ENCODE measurements around the gene CEP350.

GRCh38 chr1:179954493-179955286 is at the start of gene CEP350:
- TF ChIP-seq, protein P1, sequence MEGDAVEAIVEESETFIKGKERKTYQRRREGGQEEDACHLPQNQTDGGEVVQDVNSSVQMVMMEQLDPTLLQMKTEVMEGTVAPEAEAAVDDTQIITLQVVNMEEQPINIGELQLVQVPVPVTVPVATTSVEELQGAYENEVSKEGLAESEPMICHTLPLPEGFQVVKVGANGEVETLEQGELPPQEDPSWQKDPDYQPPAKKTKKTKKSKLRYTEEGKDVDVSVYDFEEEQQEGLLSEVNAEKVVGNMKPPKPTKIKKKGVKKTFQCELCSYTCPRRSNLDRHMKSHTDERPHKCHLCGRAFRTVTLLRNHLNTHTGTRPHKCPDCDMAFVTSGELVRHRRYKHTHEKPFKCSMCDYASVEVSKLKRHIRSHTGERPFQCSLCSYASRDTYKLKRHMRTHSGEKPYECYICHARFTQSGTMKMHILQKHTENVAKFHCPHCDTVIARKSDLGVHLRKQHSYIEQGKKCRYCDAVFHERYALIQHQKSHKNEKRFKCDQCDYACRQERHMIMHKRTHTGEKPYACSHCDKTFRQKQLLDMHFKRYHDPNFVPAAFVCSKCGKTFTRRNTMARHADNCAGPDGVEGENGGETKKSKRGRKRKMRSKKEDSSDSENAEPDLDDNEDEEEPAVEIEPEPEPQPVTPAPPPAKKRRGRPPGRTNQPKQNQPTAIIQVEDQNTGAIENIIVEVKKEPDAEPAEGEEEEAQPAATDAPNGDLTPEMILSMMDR (conservative IDR thresholded peaks at IDR 0.05 in 1 of 2, IDR thresholded peaks at IDR 0.05 in 1 of 2; ENCODE audit: low read depth in 1 of 2, low read length in 2 of 2) = no peak
- no peak for TF ChIP-seq EZH2 (IDR thresholded peaks at IDR 0.05; ENCODE audit: low read length, missing control alignments)
